Posterior vena cava (tissue), 2 donors: ENCODE measurements around the gene TMEM135. TPM values are rescaled to one million over a fixed set of nuclear protein-coding genes. Genes with fewer than 3 reads are reported as not detected.
A peak's percentile ranks its signal among the peaks of the same experiment; 100 is the strongest.
"Not testable (repeated sequence)": the region's sequence is repeated elsewhere in the genome, so short reads cannot be mapped to it uniquely, and the experiment has no call there.

Experiments used
- DNase-seq: peaks from one replicate; pipeline ENCODE4 v3.0.0-alpha.2; 2020; ENCODE audit warnings: low spot score
- intact Hi-C, 2 donors: fragments of 100-400 bp; cut with DNase I; formaldehyde crosslinking; loops; one replicate each; pipeline versions ENCODE4 v1.14.1 to v1.14.2; 2022 to 2023
- long read RNA-seq, 2 donors: library from polyadenylated mRNA; unstranded; transcript quantifications; one replicate each; pipeline ENCODE4 v2.0.0, GENCODE V29; 2020 to 2021
- total RNA-seq, 2 donors: library from RNA; stranded (reverse); fragmentation: NEBNext Ultra II Directional; extraction: Animal tissue kit (Norgen Biotek cat#: 25700); gene quantifications; one replicate each; pipeline ENCODE4 v1.2.1, GENCODE V29; 2021
- donor health status: DM: yes; HTN: yes; CAD: no.
- donor health status: DM: yes; HTN: yes; CAD: no.

Gene TMEM135
- 10 to 100 TPM; 16.2 to 25.2 TPM for total RNA-seq
- long read RNA-seq, donor 1, partial matches to known transcripts = 1 of 7 reads
- long read RNA-seq, donor 1, other reads (novel, unspliced or antisense) = 3 of 7 reads
- long read RNA-seq, donor 2, partial matches to known transcripts = 3 of 7 reads
- long read RNA-seq, donor 2, other reads (novel, unspliced or antisense) = 2 of 7 reads

DNA sequence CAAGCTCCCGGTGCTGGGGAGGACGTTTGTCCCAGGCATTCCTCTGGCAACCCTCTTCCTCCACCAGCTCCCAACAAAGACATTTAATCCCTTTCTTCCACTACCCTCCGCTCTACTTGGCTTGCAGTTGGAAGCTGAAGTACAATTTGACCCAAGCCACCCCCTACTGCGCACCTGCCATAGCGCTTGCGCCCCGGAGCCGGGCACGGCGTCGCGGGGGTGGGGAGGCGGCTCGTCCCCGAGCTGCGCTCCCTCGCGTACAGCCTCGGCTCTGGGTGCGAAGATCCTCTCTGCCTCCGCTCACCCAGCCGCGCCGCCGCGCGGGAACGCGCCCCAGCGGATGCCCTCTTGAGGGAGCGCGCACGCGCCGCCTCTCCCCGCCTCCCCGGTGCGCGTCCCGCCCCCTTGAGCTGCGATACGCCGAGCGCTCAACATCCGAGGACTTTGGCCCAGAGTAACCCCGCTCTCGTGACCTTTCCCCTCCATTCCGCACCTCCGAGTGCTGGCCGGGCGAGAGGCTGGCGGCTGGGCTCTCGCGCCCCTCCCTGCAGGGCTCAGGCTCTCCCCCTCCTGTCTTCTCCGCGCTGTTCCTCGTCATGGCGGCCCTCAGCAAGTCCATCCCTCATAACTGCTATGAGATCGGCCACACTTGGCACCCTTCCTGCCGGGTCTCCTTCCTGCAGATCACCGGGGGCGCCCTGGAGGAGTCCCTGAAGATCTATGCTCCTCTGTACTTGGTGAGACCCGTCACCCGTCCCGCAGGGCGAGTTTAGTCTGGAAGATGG, at the start of gene TMEM135:
Gene TMEM135, plus strand, starts transcription at position 485 of the 785 bp plus-strand sequence. Its CDS starts 112 bp downstream, at position 597.
- intact Hi-C loops = no loop called here
- peak; percentile 97 for DNase-seq

DNA sequence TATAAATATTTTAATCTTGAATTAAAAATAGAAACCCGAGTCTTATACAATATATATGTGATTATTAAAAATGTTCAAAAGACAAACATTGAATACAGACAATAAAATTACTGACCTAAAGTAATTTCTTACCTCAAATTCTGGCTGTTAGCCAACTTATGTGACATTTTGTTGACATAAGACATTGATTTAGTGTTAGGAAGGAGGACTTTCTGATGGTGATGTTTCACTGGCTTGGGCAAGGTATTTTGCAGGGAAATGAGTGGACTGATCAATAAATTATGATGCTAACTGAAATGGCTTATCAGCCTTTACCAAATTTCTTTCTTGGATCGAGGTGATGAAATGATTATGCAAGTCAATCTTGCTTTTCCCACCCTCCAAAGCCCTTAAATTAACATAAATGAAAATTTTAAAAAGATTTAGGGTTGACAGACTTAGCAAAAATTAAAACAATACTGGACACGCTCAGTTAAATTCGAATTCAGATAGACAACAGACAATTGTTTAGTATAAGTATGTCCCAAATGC, 49.3 kb upstream of the TMEM135 start:
- intact Hi-C loops = no loop called here
- DNase-seq = no peak

DNA sequence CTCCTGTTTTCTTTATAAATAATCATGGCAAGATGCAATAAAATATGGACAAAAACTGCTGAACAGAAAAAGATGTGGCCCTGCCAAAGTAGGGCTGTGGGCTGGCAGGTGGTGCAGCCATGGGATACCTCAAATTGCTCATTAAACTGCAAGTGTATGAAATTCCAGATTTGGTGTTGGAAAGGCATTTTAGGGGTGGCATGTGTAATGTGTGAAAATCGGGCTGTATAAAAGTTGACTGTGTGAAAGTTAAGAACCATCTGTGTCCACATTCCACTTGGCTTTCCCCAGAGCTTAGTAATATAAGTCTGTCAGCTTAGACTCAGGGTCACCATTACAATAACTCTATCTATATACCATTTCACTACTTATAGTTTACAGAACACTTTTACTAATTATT, 47.7 kb upstream of the TMEM135 start:
- intact Hi-C loops = no loop called here
- no peak for DNase-seq

DNA sequence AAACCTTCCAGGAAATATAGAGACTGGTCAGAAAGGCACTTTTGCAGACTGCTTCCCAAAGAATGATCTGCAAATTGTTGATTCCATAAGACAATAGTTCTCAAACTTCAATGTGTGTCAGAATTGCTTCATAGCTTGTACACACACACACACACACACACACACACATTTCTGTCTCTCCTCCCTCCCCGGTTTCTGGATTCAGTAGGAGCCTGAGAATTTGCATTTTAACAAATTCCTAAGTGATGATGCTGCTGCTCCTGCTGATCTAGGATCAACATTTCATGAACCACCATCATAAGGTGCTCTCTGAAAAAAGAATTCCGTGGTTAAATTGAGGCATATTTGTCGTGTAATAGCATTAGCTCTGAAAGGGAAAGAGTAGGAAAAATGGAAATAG, 47.2 kb upstream of the TMEM135 start:
- no peak for DNase-seq
- intact Hi-C loops = no loop called here

DNA sequence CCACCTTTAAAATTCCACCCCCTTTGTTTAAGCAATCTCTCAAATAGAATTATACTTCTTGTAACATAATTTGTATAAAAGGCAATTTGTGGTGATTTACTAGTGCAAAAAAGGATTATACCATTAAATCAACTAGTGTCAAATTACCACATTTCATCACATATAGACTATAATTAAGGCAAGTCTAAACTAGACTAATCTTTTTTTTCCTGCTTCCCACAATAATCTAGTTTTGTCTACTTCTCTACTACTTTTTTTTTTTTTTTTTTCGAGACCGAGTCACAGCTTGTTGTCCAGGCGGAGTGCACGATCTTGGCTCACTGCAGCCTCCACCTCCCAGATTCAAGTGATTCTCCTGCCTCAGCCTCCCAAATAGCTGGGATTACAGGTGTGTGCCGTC, 46.4 kb upstream of the TMEM135 start:
- DNase-seq = no peak
- intact Hi-C loops = no loop called here

DNA sequence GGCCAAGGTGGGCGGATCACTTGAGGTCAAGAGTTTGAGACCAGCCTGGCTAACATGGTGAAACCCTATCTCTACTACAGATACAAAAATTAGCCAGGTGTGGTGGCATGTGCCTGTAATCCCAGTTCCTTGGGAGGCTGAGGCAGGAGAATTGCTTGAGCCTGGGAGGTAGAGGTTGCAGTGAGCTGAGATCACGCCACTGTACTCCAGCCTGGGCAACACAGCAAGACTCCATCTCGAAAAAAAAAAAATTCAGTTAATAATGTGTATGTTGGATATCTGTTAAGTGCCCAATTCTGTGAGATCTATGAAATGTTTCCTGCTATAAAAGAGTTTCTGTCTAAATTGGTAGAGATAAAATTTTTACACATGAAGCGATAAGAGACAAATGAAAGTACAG, 45.4 kb upstream of the TMEM135 start:
- DNase-seq, intact Hi-C loops: not testable (repeated sequence)

DNA sequence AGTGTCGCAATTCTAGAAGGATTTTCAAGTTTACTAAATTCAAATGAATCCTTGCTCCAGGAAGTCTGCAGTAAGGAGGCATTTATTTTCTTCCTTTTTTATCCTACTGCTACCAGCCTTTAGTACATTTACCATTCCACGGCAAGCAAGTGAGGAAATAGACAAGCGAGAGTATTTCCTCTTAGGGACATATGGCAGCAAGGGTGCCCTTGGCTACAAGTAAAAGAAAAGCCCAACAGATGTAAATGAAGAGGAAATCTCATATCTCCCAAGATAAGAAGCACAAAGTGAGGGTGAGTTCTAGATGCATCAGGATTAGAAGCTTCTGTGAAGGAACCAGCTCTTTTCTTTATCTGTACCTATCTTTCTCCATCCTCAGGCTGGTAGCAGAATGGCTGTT, 44.7 kb upstream of the TMEM135 start:
- DNase-seq = no peak
- intact Hi-C loops = no loop called here

DNA sequence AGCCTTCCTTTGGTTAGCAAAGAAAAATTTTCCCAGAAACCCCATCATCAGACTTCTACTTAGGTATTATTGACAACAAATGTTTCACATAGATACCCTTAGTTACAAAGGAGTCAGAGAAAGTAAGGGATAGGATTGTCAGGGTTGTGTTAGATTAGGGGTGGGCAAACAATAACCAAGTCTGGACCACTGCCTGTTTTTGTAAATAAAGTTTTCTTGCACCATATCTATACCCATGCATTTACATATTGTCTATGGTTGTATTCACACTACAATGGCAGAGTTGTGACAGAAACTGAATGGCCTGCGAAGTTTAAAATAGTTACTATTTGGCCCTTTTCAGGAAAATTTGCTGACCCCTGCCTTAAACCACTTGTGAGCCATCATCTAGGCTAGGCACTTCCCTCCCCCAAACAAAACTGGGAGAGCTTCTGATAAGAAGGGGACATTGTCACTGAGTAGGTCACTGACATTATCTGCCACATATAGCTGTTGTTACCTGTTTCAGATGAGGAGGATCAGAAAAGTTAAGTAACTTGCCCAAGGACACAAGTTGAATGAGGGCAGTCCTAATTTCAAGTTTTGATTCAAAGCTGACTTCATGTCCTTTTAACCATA, 40.7 kb upstream of the TMEM135 start:
- no peak for DNase-seq
- intact Hi-C loops = no loop called here

DNA sequence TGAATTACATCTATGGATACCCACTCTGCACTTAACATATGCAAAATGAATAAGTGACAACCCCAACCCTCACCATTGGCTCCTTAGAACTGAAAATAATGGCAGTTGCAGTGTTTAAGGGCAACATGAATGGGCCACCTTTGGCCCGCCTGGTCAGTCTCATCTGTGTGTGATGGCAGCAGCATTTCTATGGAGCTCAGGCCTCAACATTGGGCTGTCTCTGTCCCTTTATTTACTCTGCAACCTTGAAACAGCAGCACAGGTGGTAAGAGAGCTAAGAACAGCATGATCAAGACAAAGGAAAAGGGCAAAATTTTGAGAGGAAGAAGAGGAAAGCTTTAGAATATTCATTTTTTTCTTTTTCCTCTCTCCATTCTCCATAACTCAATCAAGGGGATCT, 38.3 kb upstream of the TMEM135 start:
- intact Hi-C loops = no loop called here
- DNase-seq = no peak

DNA sequence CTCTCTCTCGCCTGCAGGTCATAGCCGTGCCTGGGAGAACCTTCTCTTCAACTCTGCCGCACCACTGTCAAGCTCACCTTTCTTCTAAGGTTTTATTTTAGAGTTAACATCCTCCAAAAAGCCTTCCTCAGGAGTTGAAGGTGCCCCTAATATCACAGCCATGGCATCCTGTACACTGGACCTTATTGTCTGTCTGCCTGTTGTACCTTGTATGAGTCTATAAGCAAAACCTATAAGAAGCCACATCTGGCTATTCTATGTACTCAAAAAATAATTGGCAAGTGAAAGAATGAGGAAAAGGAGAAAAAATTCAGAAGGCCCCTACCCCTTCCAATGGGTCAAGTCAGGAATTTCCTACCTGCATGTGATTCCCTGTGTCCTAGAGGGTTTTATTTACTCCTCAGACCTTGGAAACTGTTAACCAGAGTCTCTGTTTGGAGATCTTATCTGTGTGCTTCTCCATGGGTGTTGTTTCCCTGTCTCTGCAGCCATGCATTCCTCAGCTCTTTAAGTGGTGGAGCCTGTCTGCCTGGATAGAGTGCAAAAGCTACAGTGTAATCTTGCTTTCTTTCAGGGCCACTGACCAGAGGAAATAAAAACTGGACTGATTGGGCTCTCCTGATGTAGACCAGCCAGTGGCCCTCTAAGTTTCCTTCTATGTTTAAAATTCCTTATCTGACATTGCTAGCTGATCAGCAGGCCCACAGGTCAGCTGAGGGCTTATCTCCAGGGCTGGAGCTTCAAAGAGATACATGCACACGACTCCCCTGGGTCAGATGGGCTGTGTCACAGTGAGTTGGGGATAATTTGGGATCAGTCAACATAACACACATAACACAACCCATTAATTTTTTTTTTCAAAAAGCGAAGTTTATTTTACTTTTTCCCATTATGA, 37.6 kb upstream of the TMEM135 start:
- DNase-seq = no peak
- intact Hi-C loops = no loop called here

DNA sequence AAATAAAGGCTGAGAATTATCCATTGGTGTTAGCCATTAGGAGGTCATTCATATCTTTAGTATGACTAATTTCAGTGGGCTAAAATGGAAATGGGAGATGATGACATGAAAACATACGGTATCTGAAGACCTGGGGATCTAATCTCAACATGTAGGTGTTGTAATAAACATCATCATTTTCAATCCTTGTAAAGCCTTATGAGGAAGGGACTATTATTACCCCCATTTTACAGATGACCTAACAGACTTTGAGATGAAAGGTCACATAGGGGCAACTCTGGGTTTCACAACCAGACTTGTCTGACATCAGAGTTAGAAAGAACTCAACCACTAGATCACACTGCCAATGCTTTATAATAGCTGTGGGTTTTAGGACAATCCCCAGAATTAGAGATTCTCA, 34.8 kb upstream of the TMEM135 start:
- no peak for DNase-seq
- intact Hi-C loops = no loop called here

DNA sequence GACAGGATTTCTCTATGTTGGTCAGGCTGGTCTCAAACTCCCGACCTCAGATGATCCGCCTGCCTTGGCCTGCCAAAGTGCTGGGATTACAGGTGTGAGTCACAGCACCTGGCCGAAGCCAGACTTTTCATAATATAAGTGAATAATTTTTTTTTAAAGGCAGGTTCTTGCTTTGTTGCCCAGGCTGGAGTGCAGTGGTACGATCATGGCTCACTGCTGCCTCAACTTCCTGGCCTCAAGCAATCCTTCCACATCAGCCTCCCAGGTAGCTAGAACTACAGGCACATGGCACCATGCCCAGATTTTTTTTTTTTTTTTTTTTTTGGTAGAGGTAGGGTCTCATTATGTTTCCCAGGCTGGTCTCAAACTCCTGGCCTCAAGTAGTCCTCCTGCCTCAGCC, 33.5 kb upstream of the TMEM135 start:
- DNase-seq, intact Hi-C loops: not testable (repeated sequence)

DNA sequence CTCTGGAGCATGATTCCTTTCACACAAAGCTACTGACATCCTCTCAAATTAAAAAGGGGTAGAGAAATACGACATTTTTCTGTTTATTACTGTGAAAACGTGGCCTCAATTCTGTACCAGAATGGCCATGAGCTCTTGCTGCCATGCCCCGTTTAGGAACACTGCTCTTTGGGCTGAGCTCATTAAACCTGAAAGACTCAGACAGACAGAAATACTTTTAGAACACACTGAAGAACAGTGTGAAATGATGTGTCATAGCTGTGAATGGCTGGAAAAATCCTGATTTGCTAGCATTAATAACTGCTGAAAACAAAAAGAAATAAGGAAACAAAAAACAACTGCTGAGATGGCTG, 32.2 kb upstream of the TMEM135 start:
- DNase-seq = no peak
- intact Hi-C loops = no loop called here

DNA sequence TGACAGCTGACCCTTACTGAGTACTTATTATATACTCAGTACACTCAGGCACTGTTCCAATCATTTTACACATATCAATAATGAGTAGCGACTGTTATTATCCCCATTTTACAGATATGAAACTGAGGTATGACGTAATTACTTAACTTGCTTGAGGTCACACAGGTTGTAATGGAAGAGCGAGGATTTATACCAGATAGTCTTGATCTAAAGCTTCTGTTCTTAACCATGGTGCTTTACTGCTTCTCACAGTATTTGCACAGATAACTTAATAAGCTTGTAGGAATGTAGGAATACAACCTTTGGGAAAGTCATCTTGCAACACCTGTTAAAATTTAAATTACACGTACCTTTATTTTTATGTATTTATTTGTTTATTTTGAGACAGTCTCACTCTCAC, 31.7 kb upstream of the TMEM135 start:
- intact Hi-C loops = no loop called here
- DNase-seq = no peak

DNA sequence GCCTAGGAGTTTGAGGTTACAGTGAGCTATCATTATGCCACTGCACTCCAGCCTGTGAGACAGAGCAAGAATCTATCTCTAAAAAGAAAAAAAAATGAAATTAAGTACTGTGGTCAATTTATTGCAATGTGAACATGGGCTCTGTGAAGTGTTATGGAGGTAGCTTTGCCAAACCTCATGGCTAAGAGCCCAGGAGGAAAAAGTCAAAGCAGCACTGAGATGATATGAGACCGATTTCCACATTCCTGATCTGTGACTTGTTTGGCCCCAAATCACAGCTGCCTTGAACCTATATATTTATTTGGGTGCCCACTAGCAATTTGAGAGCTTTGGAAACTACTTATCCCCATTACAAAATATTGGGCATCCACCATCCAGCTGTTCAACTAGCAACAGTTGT, 29.8 kb upstream of the TMEM135 start:
- intact Hi-C loops = no loop called here
- no peak for DNase-seq

DNA sequence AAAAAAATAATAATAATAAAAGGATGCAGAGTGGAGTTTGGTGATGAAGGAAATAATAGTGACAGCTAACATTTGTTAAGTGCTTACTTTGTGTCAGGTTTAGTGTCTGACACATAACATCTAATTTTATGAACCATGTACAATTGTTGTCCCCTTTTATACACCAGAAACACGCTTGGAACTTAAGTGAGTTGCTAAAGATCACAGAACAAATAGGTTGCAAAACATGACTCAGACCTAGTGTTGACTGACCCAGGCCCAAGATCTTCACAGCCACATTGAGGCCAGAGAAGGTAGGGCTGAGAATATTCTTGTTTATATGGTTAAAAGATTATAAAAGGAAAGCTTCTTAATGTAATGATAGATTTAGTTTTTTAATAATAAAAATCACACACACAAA, 25.6 kb upstream of the TMEM135 start:
- intact Hi-C loops = no loop called here
- no peak for DNase-seq

DNA sequence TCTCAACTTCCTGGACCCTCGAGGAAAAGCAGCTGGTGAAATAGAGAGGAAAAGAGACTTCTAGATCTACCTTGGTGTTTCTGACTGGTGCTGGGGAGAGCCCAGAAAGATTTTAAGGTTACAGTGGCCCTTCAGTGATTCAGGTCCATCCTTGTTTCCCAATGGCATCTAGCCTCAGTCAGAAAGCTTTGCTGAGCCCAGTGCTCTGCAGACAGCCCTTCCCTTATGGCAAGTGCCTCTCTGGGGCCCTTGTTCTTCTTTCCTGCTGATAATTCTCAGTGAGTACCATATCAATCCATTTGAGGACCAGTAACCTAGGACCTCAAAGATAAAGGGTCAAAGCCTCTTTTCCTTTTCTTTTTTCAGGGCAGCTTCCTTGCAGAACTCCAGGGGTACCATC, 25.1 kb upstream of the TMEM135 start:
- no peak for DNase-seq
- intact Hi-C loops = no loop called here

DNA sequence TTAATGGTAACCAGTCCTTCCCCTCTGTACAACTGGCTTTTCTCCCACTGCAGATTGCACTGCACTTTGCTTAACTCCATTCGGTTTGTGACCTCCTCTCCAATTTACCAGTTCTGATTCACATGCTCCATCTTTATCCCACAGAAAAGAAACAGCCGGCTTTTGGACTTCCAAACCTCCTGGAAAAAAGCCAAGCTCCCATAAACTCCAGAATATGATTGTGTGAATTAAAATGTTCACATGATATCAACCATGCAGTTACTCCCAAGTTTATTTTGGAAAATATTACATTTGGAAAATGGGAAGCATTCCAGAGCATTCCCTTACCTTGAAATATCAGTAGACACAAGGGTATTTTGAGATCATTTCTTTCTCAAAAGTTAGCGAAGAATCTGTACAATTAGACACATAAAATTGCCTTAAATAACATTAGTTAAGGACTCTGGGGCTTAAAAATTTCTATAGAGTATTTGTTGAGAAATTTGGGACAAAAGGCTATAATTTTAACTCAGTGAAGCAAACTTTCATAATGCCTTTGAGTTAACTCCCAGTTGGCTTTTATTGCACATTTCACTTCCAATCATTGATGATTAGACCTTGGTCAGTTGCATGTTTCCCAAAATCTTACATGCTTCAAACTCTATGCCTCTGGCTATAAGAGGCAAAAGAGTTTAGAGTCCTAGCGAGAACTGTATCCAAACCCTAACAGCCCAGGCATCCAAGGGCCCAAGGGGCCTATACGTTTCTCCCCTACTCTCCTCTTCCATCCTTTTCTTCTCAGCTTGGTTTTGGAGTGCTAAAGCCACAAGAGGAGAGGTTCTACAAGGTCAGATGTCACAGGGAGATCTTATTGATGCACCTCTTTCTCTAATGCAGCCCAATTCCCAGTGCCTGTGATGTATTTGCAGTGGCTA, 23.6 kb upstream of the TMEM135 start:
- intact Hi-C loops = no loop called here
- DNase-seq = no peak

DNA sequence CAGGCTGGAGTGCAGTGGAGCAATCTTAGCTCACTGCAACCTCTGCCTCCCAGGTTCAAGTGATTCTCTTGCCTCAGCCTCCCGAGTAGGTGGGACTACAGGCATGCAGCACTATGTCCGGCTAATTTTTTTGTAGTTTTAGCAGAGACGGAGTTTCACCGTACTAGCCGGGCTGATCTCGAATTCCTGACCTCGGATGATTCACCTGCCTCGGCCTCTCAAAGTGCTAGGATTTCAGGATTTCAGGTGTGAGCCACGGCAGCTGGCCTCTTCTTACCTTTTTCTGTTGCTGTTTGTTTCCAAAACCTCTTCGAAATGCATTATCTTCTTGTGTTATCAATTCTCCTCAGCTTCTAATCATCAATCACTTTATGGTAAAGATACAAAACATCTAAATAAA, 22.1 kb upstream of the TMEM135 start:
- no peak for DNase-seq
- intact Hi-C loops = no loop called here
